Tibial nerve (tissue), 3 donors: ENCODE measurements around the gene APLP1.

Experiments
- CTCF ChIP-seq, 5 experiments: fragments of 200-600 bp in 3 of 5; fragments of 450-650 bp in 2 of 5; sonication (generic) in 3 of 5; IDR thresholded peaks; one replicate each; pipeline ENCODE4 v1.5.1; 2016 to 2019; ENCODE audit warnings: antibody characterized with exemption in 5 of 5, mild to moderate bottlenecking in 3 of 5, moderate library complexity in 2 of 5
- POLR2A ChIP-seq, 2 donors: fragments of 450-650 bp; IDR thresholded peaks; one replicate each; pipeline ENCODE4 v1.6.1; 2017; ENCODE audit warnings: antibody characterized with exemption in 2 of 2, mild to moderate bottlenecking in 2 of 2, moderate library complexity in 2 of 2

GRCh38 chr19:35863018-35863417 lies 5.4 kb upstream of the APLP1 start:
- TF ChIP-seq CTCF (IDR thresholded peaks at IDR 0.05) (no peak), POLR2A (IDR thresholded peaks at IDR 0.05) (no peak)
